Smooth muscle cell (in vitro differentiated cells): Measurements from ENCODE around the gene ACVR1B. TPM values are rescaled to one million over a fixed set of nuclear protein-coding genes. Genes with fewer than 3 reads are reported as not detected.

Source experiments
- DNase-seq: peaks from one replicate; lab custom pipeline; 2025; ENCODE audit not compliant: unreplicated experiment; lab: John Stamatoyannopoulos, UW
- H2AFZ ChIP-seq: fragments of 200-600 bp; sonication (generic); 2 replicates; pipeline ENCODE4 v1.6.0; 2016; ENCODE audit warnings: antibody characterized with exemption, low read depth, mild to moderate bottlenecking
- H3F3A ChIP-seq: fragments of 200-600 bp; sonication (generic); 2 replicates; pipeline ENCODE4 v1.6.0; 2017; ENCODE audit warnings: antibody characterized with exemption, low read depth
- H3K27ac ChIP-seq: fragments of 200-600 bp; sonication (generic); 2 replicates; pipeline ENCODE4 v1.5.1; 2016; ENCODE audit warnings: low read depth, mild to moderate bottlenecking
- H3K27me3 ChIP-seq: fragments of 200-600 bp; sonication (generic); 2 replicates; pipeline ENCODE4 v1.6.1; 2016; ENCODE audit warnings: low read depth, mild to moderate bottlenecking
- H3K36me3 ChIP-seq: fragments of 200-600 bp; sonication (generic); 2 replicates; pipeline ENCODE4 v1.5.1; 2016; ENCODE audit warnings: low read depth
- H3K4me1 ChIP-seq: fragments of 200-600 bp; sonication (generic); 2 replicates; pipeline ENCODE4 v1.5.1; 2016; ENCODE audit warnings: low read depth
- H3K4me2 ChIP-seq: fragments of 200-600 bp; sonication (generic); 2 replicates; pipeline ENCODE4 v1.6.0; 2016; ENCODE audit warnings: mild to moderate bottlenecking
- H3K4me3 ChIP-seq: fragments of 200-600 bp; sonication (generic); 2 replicates; pipeline ENCODE4 v1.5.1; 2016; ENCODE audit warnings: mild to moderate bottlenecking
- H3K79me2 ChIP-seq: fragments of 200-600 bp; sonication (generic); 2 replicates; pipeline ENCODE4 v1.6.0; 2016; ENCODE audit warnings: low read depth, mild to moderate bottlenecking
- H3K9ac ChIP-seq: fragments of 200-600 bp; sonication (generic); 2 replicates; pipeline ENCODE4 v1.6.0; 2016; ENCODE audit warnings: low read depth
- H3K9me3 ChIP-seq: fragments of 200-600 bp; sonication (generic); replicated peaks from 2 replicates; pipeline ENCODE4 v1.5.1; 2016; ENCODE audit warnings: low read depth
- H4K20me1 ChIP-seq: fragments of 200-600 bp; sonication (generic); 2 replicates; pipeline ENCODE4 v1.6.0; 2016; ENCODE audit warnings: low read depth
- CTCF ChIP-seq: fragments of 200-600 bp; sonication (generic); IDR thresholded peaks from 2 replicates; pipeline ENCODE4 v1.5.1; 2017; ENCODE audit warnings: borderline replicate concordance, mild to moderate bottlenecking, antibody characterized with exemption; ENCODE audit not compliant: insufficient read depth, poor library complexity, severe bottlenecking
- WGBS: methylation state at CpG from one replicate; pipeline ENCODE4 v1.1.7; 2016; ENCODE audit warnings: low lambda C conversion rate; 5-methylcytosine and 5-hydroxymethylcytosine counted together
- polyA plus RNA-seq: library from polyadenylated mRNA; unstranded; fragments of >200 nt; fragmentation: Nextera tagmentation; extraction: Ambion mirVana; gene quantifications from 2 replicates; pipeline ENCODE4 v1.2.1, GENCODE V29; 2016
- total RNA-seq: library from RNA; depleted of rRNA; stranded (reverse); fragments of >200 nt; gene quantifications from 2 replicates; pipeline ENCODE4 v1.2.3, GENCODE V29; 2014

The ACVR1B gene
- total and polyA plus RNA-seq, 2 experiments from 2014 or later: 1.9 to 4.0 TPM

- Histone ChIP-seq H3K4me3 (no peak overlapping the region), H3K9ac (no peak overlapping the region), H3K27me3 (no peaks in the 10 kb centered on the region), H3K36me3 (no peaks in the 10 kb centered on the region), H4K20me1 (peaks cover 10% of the 10 kb centered on the region), H3K27ac (peak overlapping the region; percentile 66), H3K9me3 (no peaks in the 10 kb centered on the region), H3K4me2 (peak overlapping the region; percentile 98), H3F3A (peaks cover 13% of the 10 kb centered on the region), H3K79me2 (peaks cover 7% of the 10 kb centered on the region), H3K4me1 (peaks cover 20% of the 10 kb centered on the region), H2AFZ (no peak overlapping the region)
- DNase-seq: no peak
- 88% methylated on average over 9 of the region's 10 CpGs for WGBS
- no peak for TF ChIP-seq CTCF
These were observed 57.7 kb downstream of the ACVR1B start for GRCh38 chr12:52009081-52009751.

GRCh38 chr12:52010152-52010622, 58.7 kb downstream of the ACVR1B start:
- no peak overlapping the region for H2AFZ ChIP-seq
- no peak for TF ChIP-seq CTCF
- no peaks in the 10 kb centered on the region for H3K27me3 ChIP-seq
- peaks cover 10% of the 10 kb centered on the region for H4K20me1 ChIP-seq
- peaks cover 20% of the 10 kb centered on the region for H3K4me1 ChIP-seq
- no peaks in the 10 kb centered on the region for H3K9me3 ChIP-seq
- H3K4me2 ChIP-seq: peak overlapping the region; percentile 98
- peak; percentile 61 for DNase-seq
- peak overlapping the region; percentile 66 for H3K27ac ChIP-seq
- 9% methylated on average over 11 of the region's 11 CpGs for WGBS
- no peak overlapping the region for H3K9ac ChIP-seq
- H3F3A ChIP-seq: peaks cover 13% of the 10 kb centered on the region
- peak overlapping the region; percentile 7 for H3K4me3 ChIP-seq
- H3K36me3 ChIP-seq: no peaks in the 10 kb centered on the region
- peaks cover 7% of the 10 kb centered on the region for H3K79me2 ChIP-seq

GRCh38 chr12:52010692-52011601, 59.4 kb downstream of the ACVR1B start:
- H3K27me3 ChIP-seq: no peaks in the 10 kb centered on the region
- no peaks in the 10 kb centered on the region for H3K9me3 ChIP-seq
- 85% methylated on average over 8 of the region's 8 CpGs for WGBS
- H4K20me1 ChIP-seq: peaks cover 10% of the 10 kb centered on the region
- peaks cover 20% of the 10 kb centered on the region for H3K4me1 ChIP-seq
- no peak overlapping the region for H2AFZ ChIP-seq
- no peak for TF ChIP-seq CTCF
- DNase-seq: no peak
- H3K79me2 ChIP-seq: peaks cover 7% of the 10 kb centered on the region
- H3K36me3 ChIP-seq: no peaks in the 10 kb centered on the region
- no peak overlapping the region for H3K4me3 ChIP-seq
- no peak overlapping the region for H3K9ac ChIP-seq
- peak overlapping the region; percentile 66 for H3K27ac ChIP-seq
- peak overlapping the region; percentile 98 for H3K4me2 ChIP-seq
- peaks cover 13% of the 10 kb centered on the region for H3F3A ChIP-seq
